Measurements from ENCODE around the gene SORCS2.

DNA sequence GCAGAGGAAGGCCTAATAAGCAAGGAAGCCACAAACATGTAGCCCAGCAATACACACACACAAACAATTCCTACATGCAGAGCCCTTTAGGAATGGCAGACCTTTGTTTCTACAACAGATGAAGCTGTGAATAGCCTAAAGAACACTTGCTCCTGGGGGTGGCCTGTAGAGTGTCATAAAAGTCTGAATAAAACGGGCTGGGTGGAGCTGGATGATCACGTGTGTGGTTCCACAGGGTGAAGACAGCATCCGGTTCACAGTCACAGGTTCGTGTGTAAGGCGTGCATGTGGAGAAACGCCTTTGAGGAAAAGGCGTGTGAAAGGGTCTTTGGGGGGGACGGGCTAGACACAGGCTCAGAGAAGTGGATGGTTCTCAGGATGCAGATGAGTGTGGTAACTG is 591.2 kb downstream of the SORCS2 start:
- TF ChIP-seq GATA3 (IDR thresholded peaks at IDR 0.05; ENCODE audit: low read depth, low read length), result no peak
- TF ChIP-seq GATA2 (IDR thresholded peaks at IDR 0.05; ENCODE audit: low read depth, low read length), result no peak

All from SH-SY5Y (cell line).